ENCODE results near the gene CD5L. TPM values are rescaled to one million over a fixed set of nuclear protein-coding genes. Genes with fewer than 3 reads are reported as not detected.

The CD5L gene
- total and polyA plus RNA-seq, 7 donors: 0.07 TPM; not detected in 6

DNA sequence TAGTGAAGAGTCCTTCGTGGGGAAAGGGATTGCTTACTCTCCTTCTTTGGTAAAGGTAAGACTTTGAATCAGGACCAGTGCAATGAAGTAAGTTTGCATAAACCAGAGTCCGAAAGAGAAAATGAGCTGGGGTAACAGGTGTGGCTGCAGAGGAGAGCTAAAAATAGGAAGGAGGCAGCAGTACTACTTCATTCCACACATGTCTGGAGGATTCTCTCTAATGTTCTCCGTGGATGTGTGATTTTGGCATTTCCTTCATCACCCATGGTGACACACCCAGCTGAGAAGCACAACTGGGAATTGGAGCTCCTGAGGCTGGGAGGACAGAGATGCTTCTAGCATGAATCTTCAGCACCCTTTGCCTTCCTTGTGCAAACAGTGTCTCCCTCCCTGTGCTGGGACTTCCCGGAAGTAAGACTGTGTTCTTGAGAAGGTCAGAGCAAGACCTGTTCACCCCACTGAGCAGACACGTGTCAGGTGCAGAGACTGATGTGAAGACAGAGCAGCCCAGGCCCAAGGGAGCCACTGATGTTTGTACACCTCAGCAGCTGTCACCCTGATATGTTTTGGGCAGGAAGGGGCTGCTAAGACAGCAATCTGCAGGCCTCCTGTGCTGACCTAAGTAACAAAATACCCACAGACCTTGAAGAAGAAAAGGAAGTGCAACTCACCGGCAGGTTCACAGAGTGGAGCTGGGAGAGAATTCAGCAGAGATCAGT, 35.0 kb downstream of the CD5L start:
- H3K27ac ChIP-seq: no peak overlapping the region
- DNase-seq: no peak
- 44 to 46% methylated on average over 6 of the region's 6 CpGs for WGBS, 2 donors

DNA sequence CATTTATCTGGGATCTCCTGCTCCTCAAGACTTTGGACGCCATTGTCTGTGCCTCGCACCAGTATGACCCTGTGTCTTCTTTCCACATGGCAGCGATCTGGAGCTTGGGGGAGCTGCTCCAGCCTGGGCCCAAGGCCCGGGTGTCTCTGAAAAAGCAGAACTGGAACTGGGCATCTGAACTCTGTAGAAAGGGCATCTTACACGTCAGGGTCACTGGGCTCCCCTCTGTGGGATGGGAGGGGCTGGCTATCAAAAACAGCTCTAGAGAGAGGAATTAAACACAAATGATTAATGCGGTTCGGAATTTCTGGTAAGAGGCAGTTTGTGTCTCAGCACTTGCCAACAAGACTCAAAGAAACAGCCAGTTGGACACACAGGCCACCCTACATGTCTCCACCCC, 37.8 kb downstream of the CD5L start:
- H3K4me1 ChIP-seq: no peaks in the 10 kb centered on the region
- TF ChIP-seq POLR2A (IDR thresholded peaks at IDR 0.05) (no peak), EP300 (IDR thresholded peaks at IDR 0.05) (no peak), POLR2AphosphoS5 (IDR thresholded peaks at IDR 0.05) (no peak)
- TF ChIP-seq, protein P1, sequence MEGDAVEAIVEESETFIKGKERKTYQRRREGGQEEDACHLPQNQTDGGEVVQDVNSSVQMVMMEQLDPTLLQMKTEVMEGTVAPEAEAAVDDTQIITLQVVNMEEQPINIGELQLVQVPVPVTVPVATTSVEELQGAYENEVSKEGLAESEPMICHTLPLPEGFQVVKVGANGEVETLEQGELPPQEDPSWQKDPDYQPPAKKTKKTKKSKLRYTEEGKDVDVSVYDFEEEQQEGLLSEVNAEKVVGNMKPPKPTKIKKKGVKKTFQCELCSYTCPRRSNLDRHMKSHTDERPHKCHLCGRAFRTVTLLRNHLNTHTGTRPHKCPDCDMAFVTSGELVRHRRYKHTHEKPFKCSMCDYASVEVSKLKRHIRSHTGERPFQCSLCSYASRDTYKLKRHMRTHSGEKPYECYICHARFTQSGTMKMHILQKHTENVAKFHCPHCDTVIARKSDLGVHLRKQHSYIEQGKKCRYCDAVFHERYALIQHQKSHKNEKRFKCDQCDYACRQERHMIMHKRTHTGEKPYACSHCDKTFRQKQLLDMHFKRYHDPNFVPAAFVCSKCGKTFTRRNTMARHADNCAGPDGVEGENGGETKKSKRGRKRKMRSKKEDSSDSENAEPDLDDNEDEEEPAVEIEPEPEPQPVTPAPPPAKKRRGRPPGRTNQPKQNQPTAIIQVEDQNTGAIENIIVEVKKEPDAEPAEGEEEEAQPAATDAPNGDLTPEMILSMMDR (IDR thresholded peaks at IDR 0.05): no peak
- no peaks in the 10 kb centered on the region for H3K9me3 ChIP-seq
- no peak for DNase-seq
- no peaks in the 10 kb centered on the region for H3K36me3 ChIP-seq
- intact Hi-C loops (cut with DNase I): no loop called here
- H3K4me3 ChIP-seq: no peak overlapping the region
- WGBS, 2 donors: 80 to 84% methylated on average over 7 of the region's 7 CpGs
- no peak overlapping the region for H3K27ac ChIP-seq
- H3K27me3 ChIP-seq: no peaks in the 10 kb centered on the region

More for the DNA sequence above, 35.0 kb downstream of the CD5L start:
- Histone ChIP-seq H3K9me3 (no peaks in the 10 kb centered on the region), H3K4me1 (no peaks in the 10 kb centered on the region), H3K36me3 (no peaks in the 10 kb centered on the region), H3K4me3 (no peak overlapping the region), H3K27me3 (no peaks in the 10 kb centered on the region)
- intact Hi-C loops (cut with DNase I): no loop called here
- no peak for TF ChIP-seq POLR2A (IDR thresholded peaks at IDR 0.05)
- no peak for TF ChIP-seq POLR2AphosphoS5 (IDR thresholded peaks at IDR 0.05)
- TF ChIP-seq EP300 (IDR thresholded peaks at IDR 0.05): no peak
- TF ChIP-seq, protein P1 (IDR thresholded peaks at IDR 0.05): no peak

- 56 to 63% methylated on average over 1 of the region's 1 CpG for WGBS, 2 donors
- no peaks in the 10 kb centered on the region for H3K9me3 ChIP-seq
- no peak overlapping the region for H3K27ac ChIP-seq
- H3K27me3 ChIP-seq: no peaks in the 10 kb centered on the region
- no peaks in the 10 kb centered on the region for H3K36me3 ChIP-seq
- intact Hi-C loops (cut with DNase I): no loop called here
- TF ChIP-seq POLR2A (IDR thresholded peaks at IDR 0.05) (no peak), POLR2AphosphoS5 (IDR thresholded peaks at IDR 0.05) (no peak), EP300 (IDR thresholded peaks at IDR 0.05) (no peak)
- TF ChIP-seq, protein P1 (IDR thresholded peaks at IDR 0.05): no peak
- H3K4me1 ChIP-seq: no peaks in the 10 kb centered on the region
- no peak for DNase-seq
- no peak overlapping the region for H3K4me3 ChIP-seq
Observed at GRCh38 chr1:157799996-157800395, 41.6 kb downstream of the CD5L start.

DNA sequence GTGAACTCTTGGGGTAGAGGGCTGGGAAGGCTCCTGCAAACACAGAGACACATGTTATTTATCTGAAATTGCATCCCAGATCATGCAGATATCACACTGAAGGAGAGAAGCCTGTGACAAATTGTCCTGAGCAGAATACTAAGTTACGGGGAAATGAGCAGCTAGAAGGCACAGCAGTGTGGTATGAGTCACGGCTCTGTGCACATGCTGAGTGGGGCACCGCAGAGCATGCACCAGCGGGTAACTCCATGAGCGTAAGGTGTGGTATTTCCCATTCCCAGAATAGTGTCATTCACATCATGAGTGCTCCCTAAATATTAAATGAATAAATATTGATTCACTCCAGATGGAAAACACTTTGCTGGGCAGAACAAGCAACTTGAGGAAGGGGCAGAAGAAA, 43.4 kb downstream of the CD5L start:
- H3K4me3 ChIP-seq: no peak overlapping the region
- no peak overlapping the region for H3K27ac ChIP-seq
- 70 to 88% methylated on average over 5 of the region's 5 CpGs for WGBS, 2 donors
- H3K36me3 ChIP-seq: no peaks in the 10 kb centered on the region
- H3K4me1 ChIP-seq: no peaks in the 10 kb centered on the region
- TF ChIP-seq POLR2AphosphoS5 (IDR thresholded peaks at IDR 0.05): no peak
- TF ChIP-seq EP300 (IDR thresholded peaks at IDR 0.05): no peak
- TF ChIP-seq, protein P1 (IDR thresholded peaks at IDR 0.05): no peak
- no peak for TF ChIP-seq POLR2A (IDR thresholded peaks at IDR 0.05)
- H3K9me3 ChIP-seq: no peaks in the 10 kb centered on the region
- DNase-seq: no peak
- intact Hi-C loops (cut with DNase I): no loop called here
- H3K27me3 ChIP-seq: no peaks in the 10 kb centered on the region

GRCh38 chr1:157785248-157785647, 56.4 kb downstream of the CD5L start:
- H3K9me3 ChIP-seq: no peaks in the 10 kb centered on the region
- no peaks in the 10 kb centered on the region for H3K36me3 ChIP-seq
- H3K4me1 ChIP-seq: no peaks in the 10 kb centered on the region
- TF ChIP-seq POLR2A (IDR thresholded peaks at IDR 0.05) (no peak), EP300 (IDR thresholded peaks at IDR 0.05) (no peak), POLR2AphosphoS5 (IDR thresholded peaks at IDR 0.05) (no peak)
- TF ChIP-seq, protein P1 (IDR thresholded peaks at IDR 0.05): no peak
- WGBS, 2 donors: 29 to 59% methylated on average over 1 of the region's 1 CpG
- intact Hi-C loops (cut with DNase I): no loop called here
- no peak overlapping the region for H3K27ac ChIP-seq
- no peak for DNase-seq
- H3K4me3 ChIP-seq: no peak overlapping the region
- no peaks in the 10 kb centered on the region for H3K27me3 ChIP-seq

All from sigmoid colon (tissue), 7 donors.